GM19240 (cell line): ENCODE results near the gene TRIM59.

Experiments
- DNase-seq: peaks from one replicate; pipeline ENCODE4 v3.0.0; 2011; ENCODE audit warnings: low spot score; ENCODE audit not compliant: insufficient read length

Gene TRIM59, protein sequence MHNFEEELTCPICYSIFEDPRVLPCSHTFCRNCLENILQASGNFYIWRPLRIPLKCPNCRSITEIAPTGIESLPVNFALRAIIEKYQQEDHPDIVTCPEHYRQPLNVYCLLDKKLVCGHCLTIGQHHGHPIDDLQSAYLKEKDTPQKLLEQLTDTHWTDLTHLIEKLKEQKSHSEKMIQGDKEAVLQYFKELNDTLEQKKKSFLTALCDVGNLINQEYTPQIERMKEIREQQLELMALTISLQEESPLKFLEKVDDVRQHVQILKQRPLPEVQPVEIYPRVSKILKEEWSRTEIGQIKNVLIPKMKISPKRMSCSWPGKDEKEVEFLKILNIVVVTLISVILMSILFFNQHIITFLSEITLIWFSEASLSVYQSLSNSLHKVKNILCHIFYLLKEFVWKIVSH

DNA sequence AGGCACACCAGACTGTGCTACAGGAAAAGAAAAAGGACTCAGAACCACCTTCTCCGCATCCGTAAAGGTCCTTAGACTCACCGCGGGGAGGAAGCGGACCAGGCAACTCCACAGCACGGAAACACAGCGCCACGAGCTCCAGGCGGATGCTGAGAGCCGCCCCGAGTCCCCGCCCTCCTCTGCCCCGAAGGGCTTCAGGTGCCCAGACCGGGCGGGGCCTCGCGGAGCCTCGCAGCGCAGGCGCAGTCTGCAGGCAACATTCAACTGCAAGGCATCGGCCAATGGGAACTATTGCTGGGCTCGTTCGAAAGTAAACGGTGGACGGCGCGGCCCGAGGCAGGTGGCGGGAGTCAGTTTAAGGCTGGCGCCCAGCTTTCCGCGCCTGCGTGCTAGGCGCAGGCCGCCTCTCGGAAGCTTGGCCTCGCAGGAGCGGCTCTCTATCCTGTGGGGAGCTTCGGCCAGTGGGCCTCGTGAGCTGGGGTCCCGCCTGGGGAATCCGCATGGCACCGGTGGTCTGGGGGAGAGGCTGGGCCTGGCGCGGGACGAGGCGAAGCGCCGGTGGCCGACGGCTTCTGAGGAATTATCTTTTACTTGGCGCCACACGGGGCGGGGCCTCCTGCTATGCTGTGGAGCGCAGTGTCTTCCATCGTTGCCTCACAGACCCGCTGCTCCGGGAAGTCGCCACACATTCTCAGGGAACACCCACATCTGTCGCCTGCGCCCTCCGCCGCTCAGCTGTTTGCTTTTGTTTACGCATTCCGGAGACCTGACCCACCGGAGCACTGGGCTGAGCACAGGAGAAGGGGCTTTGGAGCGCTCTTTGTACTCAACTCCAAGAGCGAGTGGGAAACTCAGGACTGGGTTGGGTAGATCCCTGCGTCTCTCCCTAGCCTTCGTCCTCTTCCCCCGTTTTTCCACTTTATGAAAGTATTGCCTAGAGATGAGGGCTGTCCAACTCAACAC is at the start of gene TRIM59:
Gene TRIM59 (minus strand): TSS at position 151 of the 963 bp plus-strand sequence. CDS start 10,603 bp downstream, outside the sequence.
- peak; percentile 98 for DNase-seq

DNA sequence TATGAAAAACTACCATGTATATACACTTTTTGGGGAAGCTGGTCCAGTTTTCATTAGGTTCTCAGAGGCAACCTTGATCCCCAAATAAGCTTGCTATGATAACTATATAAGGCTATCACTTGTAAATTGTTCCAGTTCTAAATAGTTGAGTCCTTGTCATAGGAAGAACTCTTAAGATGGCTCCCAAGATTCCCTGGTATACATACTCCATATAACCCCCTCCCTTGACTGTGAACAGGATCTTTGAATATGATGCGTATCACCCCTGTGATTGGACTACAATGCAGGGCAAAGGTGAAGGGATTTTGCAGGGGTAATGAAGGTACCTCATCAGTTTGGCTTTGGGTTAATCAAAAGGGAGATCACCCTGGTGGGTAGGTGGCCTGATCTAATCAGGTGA is 48.6 kb upstream of the TRIM59 start:
- DNase-seq, result no peak

DNA sequence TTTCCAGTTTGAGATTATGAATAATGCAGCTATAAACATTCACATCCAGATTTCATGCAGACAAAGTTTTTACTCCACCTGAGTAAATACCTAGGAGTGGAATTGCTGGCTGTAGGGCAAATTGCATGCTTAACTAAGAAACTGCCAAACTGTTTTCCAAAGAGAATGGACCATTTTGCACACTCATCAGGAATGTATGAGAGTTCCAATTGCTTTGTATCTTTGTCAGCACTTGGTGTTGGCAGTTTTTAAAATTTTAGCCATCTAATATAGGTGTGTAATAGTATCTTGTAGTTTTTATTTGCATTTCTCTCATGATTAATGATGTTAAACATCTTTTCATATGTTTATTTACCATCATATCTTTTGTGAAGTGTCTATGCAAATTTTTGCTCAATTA is 40.6 kb upstream of the TRIM59 start:
- no peak for DNase-seq

DNA sequence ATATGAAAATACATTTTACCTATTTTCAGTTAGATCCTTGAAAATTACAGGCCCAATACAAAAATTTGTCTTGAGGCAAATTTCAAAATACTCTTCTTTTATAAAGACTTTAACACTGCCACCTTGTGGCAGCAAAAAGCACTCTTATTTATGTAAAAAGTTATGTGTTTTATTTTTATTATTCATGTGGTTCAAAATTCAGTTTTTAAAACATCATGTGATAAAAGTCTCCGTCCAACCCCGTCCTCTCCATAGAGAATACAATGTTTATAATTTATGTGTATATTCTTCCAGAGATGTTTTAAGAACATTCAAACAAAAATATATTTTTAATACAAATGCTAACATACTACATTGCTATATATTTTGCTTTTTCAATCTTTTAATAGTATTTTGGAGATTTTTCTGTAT is 36.9 kb upstream of the TRIM59 start:
- no peak for DNase-seq

DNA sequence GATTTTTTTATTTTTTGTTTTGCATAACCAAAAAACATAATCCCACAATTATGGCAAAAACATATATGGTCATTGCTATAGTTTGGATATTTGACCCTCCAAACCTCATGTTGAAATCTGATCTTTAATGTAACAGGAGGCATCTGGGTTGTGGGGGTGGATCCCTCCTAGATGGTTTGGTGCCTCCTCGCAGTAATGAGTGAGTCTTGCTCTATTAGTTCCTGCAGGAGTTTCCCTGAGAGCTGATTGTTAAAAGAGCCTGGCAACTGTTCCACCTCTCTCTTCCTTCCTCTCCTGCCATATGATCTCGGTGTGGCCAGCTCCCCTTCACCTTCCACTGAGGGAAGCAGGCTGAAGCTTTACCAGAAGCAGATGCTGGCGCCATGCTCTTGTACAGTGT is 33.2 kb upstream of the TRIM59 start:
- DNase-seq, result no peak

DNA sequence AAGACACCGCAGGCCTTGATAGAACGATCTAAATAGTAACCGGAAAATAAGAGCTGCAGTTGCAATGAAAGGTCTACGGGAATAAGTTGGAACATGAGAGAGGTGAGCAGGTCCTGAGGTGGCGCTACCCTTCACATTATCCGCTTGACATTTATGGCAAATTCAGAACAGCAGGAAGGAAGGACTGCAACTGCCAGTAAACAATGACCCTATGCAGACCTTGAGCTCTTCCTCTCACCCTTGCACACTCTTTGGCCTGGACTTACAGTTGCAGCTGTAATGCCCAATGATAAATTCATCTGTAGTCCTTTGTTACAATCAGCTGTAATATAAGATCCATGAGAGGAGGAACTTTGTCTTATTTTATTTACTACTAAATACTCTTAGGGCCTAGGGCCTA is 32.3 kb upstream of the TRIM59 start:
- no peak for DNase-seq

DNA sequence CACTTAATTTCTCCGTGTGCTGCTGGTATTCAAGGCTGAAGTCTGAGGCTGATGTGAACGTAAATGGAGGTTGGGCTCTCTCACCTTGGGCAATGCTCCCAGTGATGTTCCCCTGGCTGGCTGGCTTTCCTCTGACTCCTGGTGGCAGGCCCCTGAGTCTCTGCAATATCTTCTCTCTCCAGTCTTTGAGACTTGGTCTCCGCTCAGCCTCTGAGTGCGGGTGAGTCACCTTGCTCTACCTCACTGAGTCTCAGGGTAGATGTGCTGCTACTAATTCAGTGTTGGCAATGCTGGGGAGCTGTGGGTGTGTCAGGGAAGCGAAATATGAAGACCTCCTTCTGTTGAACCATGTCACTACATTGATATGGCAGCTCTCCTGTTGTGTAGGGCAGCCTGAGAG is 31.3 kb upstream of the TRIM59 start:
- DNase-seq, result no peak

DNA sequence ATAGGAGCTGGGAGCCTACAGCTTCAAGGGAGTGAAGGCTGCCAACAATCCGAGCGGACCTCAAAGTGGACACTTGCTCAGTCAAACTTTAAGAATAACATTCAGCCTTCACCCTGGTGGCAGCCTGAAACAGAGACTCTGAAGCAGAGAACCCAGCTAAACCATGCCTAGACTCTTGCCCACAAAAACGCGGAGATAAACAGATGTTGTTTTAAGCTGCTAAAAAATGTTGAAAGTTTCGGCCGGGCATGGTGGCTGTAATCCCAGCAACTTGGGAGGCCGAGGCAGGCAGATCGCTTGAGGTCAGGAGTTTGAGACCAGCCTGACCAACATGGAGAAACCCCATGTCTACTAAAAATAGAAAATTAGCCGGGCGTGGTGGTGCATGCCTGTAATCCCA is 29.8 kb upstream of the TRIM59 start:
- DNase-seq, result no peak

DNA sequence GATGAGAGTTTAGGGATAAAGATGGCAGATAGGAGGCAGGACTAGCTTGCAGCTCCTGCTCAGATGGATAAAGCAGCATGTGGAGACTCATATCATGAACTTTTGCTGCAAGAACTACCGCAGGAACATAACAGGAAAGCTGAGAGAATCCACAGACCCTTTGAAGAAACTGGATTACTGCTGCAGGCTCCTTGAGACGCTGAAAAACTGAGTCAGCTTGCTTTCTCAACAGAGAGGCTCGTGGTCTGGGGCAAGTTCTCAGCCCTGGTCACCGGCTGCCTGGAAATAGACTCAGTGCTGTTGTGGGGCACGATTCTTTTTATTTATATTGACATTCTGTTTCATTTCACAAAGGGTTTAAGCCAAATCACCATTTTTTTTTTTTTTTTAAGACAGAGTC is 28.8 kb upstream of the TRIM59 start:
- no peak for DNase-seq

DNA sequence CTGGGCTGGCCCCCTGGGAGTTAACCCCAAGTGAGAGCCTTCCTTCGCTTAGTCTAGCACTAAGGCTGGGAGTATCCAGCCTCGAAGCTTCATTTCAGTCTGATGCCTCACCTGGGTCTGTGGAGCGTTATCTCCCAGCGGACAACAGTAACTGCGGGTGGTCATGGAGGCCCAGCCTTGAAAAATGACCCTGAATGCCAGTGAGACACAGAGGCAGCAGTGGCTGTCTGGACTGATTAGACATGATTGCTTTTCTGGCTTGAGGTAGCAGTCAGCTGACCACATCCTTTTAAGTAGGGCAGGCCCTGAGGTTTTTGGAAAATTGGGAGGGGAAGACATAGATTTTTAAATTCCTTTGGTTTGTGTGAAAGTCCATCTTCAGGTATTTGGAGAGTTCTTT is 28.2 kb upstream of the TRIM59 start:
- DNase-seq, result no peak

DNA sequence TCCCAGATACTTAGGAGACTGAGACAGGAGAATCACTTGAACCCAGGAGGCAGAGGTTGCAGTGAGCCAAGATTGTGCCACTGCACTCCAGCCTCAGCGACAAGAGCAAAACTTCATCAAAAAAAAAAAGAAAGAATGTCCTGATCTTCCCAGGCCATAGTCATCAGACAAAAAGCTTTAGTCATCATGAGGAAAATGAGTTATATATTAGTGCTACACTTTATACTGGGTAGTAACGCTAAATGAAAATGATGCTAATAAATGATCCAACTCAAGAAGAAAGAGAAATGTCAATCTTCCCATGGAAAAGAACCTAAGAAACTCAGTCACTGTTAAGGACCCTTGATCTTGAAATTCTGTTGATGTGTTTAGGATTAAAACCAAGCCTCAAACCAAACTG is 26.3 kb upstream of the TRIM59 start:
- no peak for DNase-seq

DNA sequence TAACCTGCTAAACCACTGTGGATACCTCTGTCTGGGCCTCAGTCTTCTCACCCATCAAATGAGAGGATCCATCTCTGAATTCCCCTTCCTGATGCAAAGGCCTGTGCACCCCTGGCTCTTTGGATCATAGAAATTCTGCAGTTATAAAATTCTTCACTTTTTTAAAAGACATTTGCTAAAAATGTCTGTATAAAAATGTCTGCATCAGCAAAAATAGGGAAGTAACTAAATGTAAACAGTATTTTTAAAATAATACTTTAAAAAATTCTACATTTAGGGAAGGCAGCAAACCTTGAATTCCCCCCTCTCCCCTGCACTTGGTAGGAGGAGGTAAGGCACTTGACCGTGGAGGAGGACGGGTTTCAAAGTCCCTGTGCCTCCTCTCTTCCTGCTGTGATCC is 25.6 kb upstream of the TRIM59 start:
- DNase-seq, result no peak

DNA sequence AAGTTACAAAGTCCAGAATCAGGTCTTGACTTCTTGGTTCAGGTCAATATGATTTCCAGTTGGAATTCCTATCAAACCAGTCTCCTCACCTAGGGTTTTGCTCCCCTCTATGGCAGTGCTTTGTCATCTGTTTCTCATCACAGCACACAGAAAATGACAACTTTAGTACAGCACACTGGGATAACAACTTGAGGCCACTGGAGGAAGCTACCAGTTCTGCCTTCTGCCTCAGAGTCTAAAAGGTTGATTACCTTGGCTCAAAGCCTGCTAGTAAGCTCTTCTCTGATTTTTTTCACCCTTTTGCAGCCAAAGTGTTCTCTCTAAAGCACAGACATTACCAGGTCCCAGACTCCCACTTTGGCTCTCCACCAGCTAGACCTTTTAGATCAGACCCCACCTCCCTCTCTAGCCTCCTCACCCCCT is 24.8 kb upstream of the TRIM59 start:
- no peak for DNase-seq

DNA sequence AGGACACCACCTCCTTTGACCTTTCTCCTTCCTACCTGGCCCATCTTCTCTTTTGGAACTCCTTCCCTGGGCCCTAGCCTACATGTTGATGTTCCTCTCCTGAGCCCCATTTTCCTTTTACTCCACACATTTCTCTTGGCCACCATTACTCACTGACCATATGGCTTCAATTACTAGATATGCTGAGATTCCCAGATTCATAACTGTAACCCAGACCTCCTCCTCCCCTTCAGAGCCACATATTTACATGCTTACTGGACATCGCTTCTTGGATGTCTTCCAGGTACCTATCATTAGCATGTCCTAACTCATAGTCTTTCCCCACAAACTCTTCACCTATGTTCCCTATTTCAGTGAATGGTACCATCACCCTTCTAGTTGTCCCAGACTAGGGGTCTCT is 24.4 kb upstream of the TRIM59 start:
- no peak for DNase-seq

DNA sequence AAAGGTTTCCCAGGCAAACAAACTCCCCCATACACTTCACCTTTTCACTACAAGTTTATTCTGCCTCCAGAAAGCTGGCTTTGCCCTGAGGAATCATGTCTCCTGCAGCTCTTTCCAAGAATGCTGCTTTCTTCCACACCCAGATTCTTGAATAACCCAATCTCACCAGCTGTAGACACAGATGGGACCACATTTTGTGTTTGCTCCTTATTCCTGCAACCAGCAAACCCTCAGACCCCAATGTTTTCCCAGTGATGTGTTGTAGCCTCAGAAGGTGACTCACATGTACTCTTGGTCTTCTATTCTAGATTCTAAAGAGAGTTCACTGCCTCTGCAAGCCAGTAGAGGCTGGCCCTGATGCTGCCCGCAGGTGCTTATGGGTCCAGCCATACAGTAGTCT is 23.6 kb upstream of the TRIM59 start:
- DNase-seq, result no peak

DNA sequence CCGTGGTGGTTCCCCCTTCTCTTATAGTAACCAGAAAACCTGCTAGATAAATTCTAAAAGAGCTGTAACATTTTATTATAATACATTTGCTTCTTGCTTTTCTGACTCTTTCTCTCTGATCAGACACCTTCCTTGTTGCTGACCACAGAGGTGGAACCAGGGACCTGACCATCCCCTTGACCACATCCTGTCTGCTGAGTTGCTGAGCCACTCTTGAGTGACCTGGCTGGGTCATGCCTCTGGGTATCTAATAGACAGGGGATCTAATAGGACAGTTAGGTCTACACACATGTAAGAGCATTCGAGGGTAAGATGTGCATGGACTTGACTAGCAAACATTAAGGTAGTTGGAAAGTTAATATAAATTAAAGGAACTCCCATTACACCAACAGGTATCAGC is 22.8 kb upstream of the TRIM59 start:
- DNase-seq, result no peak

DNA sequence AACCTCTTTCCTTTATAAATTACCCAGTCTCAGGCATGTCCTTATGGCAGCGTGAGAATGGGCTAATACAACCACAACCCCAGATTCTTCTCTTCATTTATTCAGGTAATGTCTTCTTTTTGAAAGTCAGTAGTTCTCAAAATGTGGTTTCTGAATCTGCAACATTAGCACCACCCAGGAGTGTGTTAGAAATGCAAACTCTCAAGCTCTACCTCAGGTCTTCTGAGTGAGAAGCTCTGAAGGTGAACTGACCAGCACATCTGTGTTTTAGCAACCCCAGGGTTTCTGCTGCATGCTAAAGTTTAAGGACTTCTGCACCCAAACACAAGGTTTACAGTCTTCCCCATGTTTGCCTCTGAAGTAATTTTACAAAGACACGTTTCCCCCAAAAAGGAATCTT is 22.3 kb upstream of the TRIM59 start:
- DNase-seq, result no peak

DNA sequence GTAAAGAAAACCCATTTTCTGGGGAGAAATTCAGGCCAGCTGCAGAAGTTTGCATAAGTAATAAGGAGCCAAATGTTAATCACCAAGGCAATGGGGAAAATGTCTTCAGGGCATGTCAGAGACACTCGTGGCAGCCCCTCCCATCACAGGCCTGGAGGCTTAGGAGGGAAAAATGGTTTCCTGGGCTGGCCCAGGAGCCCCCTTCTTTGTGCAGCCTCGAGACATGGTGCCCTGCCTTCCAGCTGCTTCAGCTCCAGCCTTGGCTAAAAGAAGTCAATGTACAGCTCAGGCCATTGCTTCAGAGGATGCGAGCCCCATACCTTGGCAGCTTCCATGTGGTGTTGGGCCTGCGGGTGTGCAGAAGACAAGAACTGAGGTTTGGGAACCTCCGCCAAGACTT is 20.6 kb upstream of the TRIM59 start:
- no peak for DNase-seq

DNA sequence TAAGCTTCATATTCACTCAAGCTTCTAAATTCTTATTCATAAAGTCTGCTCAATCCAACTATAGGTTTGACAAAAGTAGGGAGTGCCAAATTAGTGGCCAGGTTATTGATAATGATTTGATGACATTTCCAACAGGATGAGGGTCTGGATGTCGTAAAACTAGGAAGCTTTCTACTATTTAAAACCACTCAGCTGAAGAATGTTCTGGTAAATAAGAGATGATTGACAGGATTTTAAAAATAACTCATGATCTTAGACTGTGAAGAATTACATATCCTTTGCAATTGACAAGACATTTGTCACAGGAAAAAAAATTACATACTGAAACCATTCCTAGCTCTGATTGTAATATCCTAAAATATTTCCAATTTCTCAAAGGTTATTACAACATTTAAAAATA is 15.4 kb upstream of the TRIM59 start:
- no peak for DNase-seq

DNA sequence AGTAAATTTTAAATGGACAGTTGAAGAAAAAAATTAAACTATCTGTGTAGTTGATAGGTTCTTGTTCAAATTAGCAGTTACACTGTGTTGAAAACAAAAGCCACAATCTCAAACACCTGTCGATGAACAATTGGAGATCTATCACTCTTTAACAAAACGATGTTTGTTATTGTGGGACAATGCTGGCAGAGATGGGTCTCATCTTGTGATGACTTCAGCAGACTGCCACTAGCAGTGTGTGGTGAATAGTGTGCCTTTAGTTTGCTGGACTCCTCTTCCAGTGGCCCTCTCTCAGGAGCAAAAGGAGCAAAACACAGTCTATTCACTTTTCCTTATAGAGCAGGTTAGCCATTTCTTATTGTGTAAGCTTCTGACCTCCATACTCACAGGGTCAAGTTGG is 14.7 kb upstream of the TRIM59 start:
- no peak for DNase-seq

DNA sequence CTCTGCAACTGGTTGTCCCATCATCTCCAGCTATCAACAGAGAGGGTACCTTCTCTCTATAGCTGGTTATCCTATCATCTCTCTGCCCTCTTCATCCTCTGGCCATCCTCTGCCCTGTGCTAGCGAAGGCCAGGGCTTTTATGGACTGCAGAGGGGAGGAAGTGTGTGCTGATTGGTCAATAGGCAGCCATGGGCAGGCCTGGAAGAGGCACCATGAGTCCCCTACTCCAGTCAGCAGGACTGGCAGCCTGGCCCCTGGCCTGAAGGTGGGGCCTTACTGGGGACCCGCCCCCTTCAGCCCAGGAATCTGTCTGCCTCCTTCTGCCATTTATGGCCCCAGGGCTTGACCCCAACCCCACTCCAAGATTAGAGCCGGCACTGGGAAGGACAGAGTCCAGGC is 10.4 kb upstream of the TRIM59 start:
- no peak for DNase-seq

DNA sequence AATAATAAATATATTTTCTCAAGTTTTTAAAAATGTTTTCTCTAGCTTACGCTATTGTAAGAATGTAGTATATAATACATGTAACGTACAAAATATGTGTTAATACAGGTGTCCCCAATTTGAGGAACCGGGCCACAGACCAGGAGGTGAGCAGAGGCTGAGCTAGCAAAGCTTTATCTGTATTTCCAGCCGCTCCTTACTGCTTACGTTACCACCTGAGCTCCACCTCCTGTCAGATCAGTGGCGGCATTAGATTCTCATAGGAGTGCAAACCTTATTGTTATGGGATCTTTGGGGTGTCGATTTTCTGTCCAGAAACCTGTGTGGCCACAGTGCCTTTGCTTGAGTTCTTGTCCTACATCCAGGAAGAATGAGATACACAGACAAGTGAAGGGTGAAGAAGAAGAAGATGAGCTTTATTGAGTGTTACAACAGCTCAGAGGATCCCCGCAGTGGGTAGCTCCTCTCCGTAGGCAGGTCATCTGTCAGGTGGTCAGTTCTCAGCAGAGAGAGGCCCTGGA is 9.9 kb upstream of the TRIM59 start:
- no peak for DNase-seq
